HepG2 (cell line): ENCODE measurements around the gene SLC39A8. TPM values are rescaled to one million over a fixed set of nuclear protein-coding genes. Genes with fewer than 3 reads are reported as not detected.

ENCODE experiments used
- AKNA ChIP-seq: sonication (generic); formaldehyde crosslinking; IDR thresholded peaks from 2 replicates; pipeline ENCODE4 v1.4.0; 2020; ENCODE audit warnings: missing genetic modification reagents, borderline replicate concordance
- ARNT ChIP-seq: fragments of 450-650 bp; IDR thresholded peaks from 2 replicates; pipeline ENCODE4 v1.6.1; 2017
- HOXA7 ChIP-seq: sonication (generic); formaldehyde crosslinking; IDR thresholded peaks from 2 replicates; pipeline ENCODE4 v1.8.1; 2022; ENCODE audit warnings: mild to moderate bottlenecking, missing genetic modification reagents, moderate library complexity
- IKZF5 ChIP-seq: IDR thresholded peaks from 2 replicates; pipeline ENCODE4 v1.6.1; 2018; ENCODE audit warnings: missing genetic modification reagents, mild to moderate bottlenecking, missing compliant biosample characterization
- JUND ChIP-seq: sonication (generic); formaldehyde crosslinking; IDR thresholded peaks from 2 replicates; pipeline ENCODE4 v1.8.0; 2022; ENCODE audit warnings: mild to moderate bottlenecking, missing genetic modification reagents
- MTF1 ChIP-seq: sonication (generic); formaldehyde crosslinking; IDR thresholded peaks from 2 replicates; pipeline ENCODE4 v1.5.0; 2020; ENCODE audit warnings: missing genetic modification reagents
- NFKBIZ ChIP-seq: IDR thresholded peaks from 2 replicates; pipeline ENCODE4 v1.6.1; 2018; ENCODE audit warnings: missing genetic modification reagents, missing compliant biosample characterization
- NFYC ChIP-seq: IDR thresholded peaks from 2 replicates; pipeline ENCODE4 v1.6.1; 2016; ENCODE audit warnings: missing genetic modification reagents, missing compliant biosample characterization
- RAD21 ChIP-seq: fragments of 450-650 bp; formaldehyde crosslinking; IDR thresholded peaks from 2 replicates; pipeline ENCODE4 v1.5.0; 2020; ENCODE audit warnings: mild to moderate bottlenecking
- RCOR2 ChIP-seq: IDR thresholded peaks from 2 replicates; pipeline ENCODE4 v1.6.1; 2016; ENCODE audit warnings: missing biosample characterization, missing genetic modification reagents
- SAFB2 ChIP-seq: sonication (generic); formaldehyde crosslinking; IDR thresholded peaks from 2 replicates; pipeline ENCODE4 v1.5.1; 2020; ENCODE audit warnings: missing genetic modification reagents, low read depth, mild to moderate bottlenecking, borderline replicate concordance
- ZNF441 ChIP-seq: sonication (generic); formaldehyde crosslinking; IDR thresholded peaks from 2 replicates; pipeline ENCODE4 v1.7.0; 2021; ENCODE audit warnings: missing genetic modification reagents, borderline replicate concordance
- ZNF549 ChIP-seq: sonication (generic); formaldehyde crosslinking; IDR thresholded peaks from 2 replicates; pipeline ENCODE4 v1.5.0; 2020; ENCODE audit warnings: missing genetic modification reagents
- ZNF781 ChIP-seq: sonication (generic); formaldehyde crosslinking; IDR thresholded peaks from 2 replicates; pipeline ENCODE4 v1.5.1; 2020; ENCODE audit warnings: borderline replicate concordance, mild to moderate bottlenecking, missing genetic modification reagents; ENCODE audit errors: not compliant biosample characterization
- ZSCAN21 ChIP-seq: sonication (generic); formaldehyde crosslinking; IDR thresholded peaks from 2 replicates; pipeline ENCODE4 v1.8.0; 2022; ENCODE audit warnings: mild to moderate bottlenecking, missing genetic modification reagents, moderate library complexity, borderline replicate concordance
- polyA plus RNA-seq, 8 experiments: library from polyadenylated mRNA; depleted of rRNA in 3 of 8; stranded (reverse) in 7 of 8; unstranded in 1 of 8; fragments of >200 nt; fragmentation: Illumina TruSeq in 4 of 8; extraction: Trizol in 4 of 8; gene quantifications; 2 replicates each; pipeline versions ENCODE4 v1.2.1 to v1.2.3, GENCODE V29; 2011 to 2016; ENCODE audit warnings: low read depth in 4 of 8, missing spikeins in 1 of 8, mixed read lengths in 1 of 8; ENCODE audit not compliant: insufficient read depth in 1 of 8
- total RNA-seq, 5 experiments: library from RNA; depleted of rRNA; stranded (reverse); fragments of >200 nt; fragmentation: Illumina TruSeq; extraction: Trizol; gene quantifications; 2 replicates each; pipeline ENCODE4 v1.2.3, GENCODE V29; 2016; ENCODE audit warnings: low read depth in 1 of 5
- TF ChIP-seq, protein P1 (sequence below): sonication (generic); formaldehyde crosslinking; IDR thresholded peaks from 2 replicates; pipeline ENCODE4 v1.4.0; 2020; ENCODE audit warnings: missing genetic modification reagents
- TF ChIP-seq, protein P2 (sequence below): sonication (generic); formaldehyde crosslinking; IDR thresholded peaks from 2 replicates; pipeline ENCODE4 v1.5.1; 2020; ENCODE audit warnings: mild to moderate bottlenecking, missing genetic modification reagents, moderate library complexity

The SLC39A8 gene
- total and polyA plus RNA-seq, 2 of the 13 experiments (the other 11 are each of a cell fraction or from before 2014, with no cell fraction given): 0.22 to 0.38 TPM

GRCh38 chr4:102344520-102344953 is 745 bp downstream of the SLC39A8 start (continued):
- TF ChIP-seq IKZF5 (CRISPR knock-in tag) (no peak), ZNF781 (no peak), NFKBIZ (CRISPR knock-in tag) (no peak), RCOR2 (CRISPR knock-in tag) (no peak), NFYC (CRISPR knock-in tag) (no peak), ARNT (no peak), AKNA (no peak), SAFB2 (CRISPR knock-in tag) (no peak), HOXA7 (CRISPR knock-in tag) (no peak), ZNF441 (CRISPR knock-in tag) (no peak), ZSCAN21 (no peak), MTF1 (CRISPR knock-in tag) (no peak), RAD21 (CRISPR knock-in tag) (no peak), JUND (CRISPR knock-in tag) (no peak), ZNF549 (CRISPR knock-in tag) (no peak)
- TF ChIP-seq, protein P1, sequence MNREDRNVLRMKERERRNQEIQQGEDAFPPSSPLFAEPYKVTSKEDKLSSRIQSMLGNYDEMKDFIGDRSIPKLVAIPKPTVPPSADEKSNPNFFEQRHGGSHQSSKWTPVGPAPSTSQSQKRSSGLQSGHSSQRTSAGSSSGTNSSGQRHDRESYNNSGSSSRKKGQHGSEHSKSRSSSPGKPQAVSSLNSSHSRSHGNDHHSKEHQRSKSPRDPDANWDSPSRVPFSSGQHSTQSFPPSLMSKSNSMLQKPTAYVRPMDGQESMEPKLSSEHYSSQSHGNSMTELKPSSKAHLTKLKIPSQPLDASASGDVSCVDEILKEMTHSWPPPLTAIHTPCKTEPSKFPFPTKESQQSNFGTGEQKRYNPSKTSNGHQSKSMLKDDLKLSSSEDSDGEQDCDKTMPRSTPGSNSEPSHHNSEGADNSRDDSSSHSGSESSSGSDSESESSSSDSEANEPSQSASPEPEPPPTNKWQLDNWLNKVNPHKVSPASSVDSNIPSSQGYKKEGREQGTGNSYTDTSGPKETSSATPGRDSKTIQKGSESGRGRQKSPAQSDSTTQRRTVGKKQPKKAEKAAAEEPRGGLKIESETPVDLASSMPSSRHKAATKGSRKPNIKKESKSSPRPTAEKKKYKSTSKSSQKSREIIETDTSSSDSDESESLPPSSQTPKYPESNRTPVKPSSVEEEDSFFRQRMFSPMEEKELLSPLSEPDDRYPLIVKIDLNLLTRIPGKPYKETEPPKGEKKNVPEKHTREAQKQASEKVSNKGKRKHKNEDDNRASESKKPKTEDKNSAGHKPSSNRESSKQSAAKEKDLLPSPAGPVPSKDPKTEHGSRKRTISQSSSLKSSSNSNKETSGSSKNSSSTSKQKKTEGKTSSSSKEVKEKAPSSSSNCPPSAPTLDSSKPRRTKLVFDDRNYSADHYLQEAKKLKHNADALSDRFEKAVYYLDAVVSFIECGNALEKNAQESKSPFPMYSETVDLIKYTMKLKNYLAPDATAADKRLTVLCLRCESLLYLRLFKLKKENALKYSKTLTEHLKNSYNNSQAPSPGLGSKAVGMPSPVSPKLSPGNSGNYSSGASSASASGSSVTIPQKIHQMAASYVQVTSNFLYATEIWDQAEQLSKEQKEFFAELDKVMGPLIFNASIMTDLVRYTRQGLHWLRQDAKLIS (CRISPR knock-in tag): no peak
- TF ChIP-seq, protein P2, sequence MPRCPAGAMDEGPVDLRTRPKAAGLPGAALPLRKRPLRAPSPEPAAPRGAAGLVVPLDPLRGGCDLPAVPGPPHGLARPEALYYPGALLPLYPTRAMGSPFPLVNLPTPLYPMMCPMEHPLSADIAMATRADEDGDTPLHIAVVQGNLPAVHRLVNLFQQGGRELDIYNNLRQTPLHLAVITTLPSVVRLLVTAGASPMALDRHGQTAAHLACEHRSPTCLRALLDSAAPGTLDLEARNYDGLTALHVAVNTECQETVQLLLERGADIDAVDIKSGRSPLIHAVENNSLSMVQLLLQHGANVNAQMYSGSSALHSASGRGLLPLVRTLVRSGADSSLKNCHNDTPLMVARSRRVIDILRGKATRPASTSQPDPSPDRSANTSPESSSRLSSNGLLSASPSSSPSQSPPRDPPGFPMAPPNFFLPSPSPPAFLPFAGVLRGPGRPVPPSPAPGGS (CRISPR knock-in tag): no peak
